HEK293 (cell line): Measurements from ENCODE around the gene GMDS.

Experiments
- GFI1B ChIP-seq: fragments of 450-650 bp; formaldehyde crosslinking; IDR thresholded peaks from 2 replicates; pipeline ENCODE4 v1.5.1; 2016; ENCODE audit warnings: missing biosample characterization, missing genetic modification characterization
- INSM2 ChIP-seq: fragments of 450-650 bp; formaldehyde crosslinking; IDR thresholded peaks from 2 replicates; pipeline ENCODE4 v1.5.1; 2016; ENCODE audit warnings: missing biosample characterization, missing genetic modification characterization
- KLF8 ChIP-seq: fragments of 450-650 bp; formaldehyde crosslinking; IDR thresholded peaks from 2 replicates; pipeline ENCODE4 v1.5.1; 2016; ENCODE audit warnings: missing biosample characterization, missing genetic modification characterization
- SCRT2 ChIP-seq: fragments of 450-650 bp; formaldehyde crosslinking; IDR thresholded peaks from 2 replicates; pipeline ENCODE4 v1.5.1; 2016; ENCODE audit warnings: missing biosample characterization, missing genetic modification characterization
- SP3 ChIP-seq: fragments of 450-650 bp; formaldehyde crosslinking; IDR thresholded peaks from 2 replicates; pipeline ENCODE4 v1.5.1; 2016; ENCODE audit warnings: missing biosample characterization, missing genetic modification characterization
- ZBTB21 ChIP-seq: fragments of 450-650 bp; formaldehyde crosslinking; IDR thresholded peaks from 2 replicates; pipeline ENCODE4 v1.5.1; 2017; ENCODE audit warnings: missing biosample characterization, missing genetic modification characterization
- ZBTB8A ChIP-seq: fragments of 450-650 bp; formaldehyde crosslinking; IDR thresholded peaks from 2 replicates; pipeline ENCODE4 v1.5.1; 2016; ENCODE audit warnings: missing biosample characterization, missing genetic modification characterization
- ZNF138 ChIP-seq: fragments of 450-650 bp; formaldehyde crosslinking; IDR thresholded peaks from 2 replicates; pipeline ENCODE4 v1.5.1; 2016; ENCODE audit warnings: missing biosample characterization, missing genetic modification characterization, borderline replicate concordance
- ZNF146 ChIP-seq: fragments of 450-650 bp; formaldehyde crosslinking; IDR thresholded peaks from 2 replicates; pipeline ENCODE4 v1.5.1; 2016; ENCODE audit warnings: missing biosample characterization, missing genetic modification characterization
- ZNF223 ChIP-seq: fragments of 450-650 bp; formaldehyde crosslinking; IDR thresholded peaks from 2 replicates; pipeline ENCODE4 v1.5.1; 2016; ENCODE audit warnings: missing biosample characterization, missing genetic modification characterization
- ZNF394 ChIP-seq: fragments of 450-650 bp; formaldehyde crosslinking; IDR thresholded peaks from 2 replicates; pipeline ENCODE4 v1.5.1; 2016; ENCODE audit warnings: missing biosample characterization, missing genetic modification characterization, mild to moderate bottlenecking, moderate library complexity, borderline replicate concordance
- ZNF433 ChIP-seq: fragments of 450-650 bp; formaldehyde crosslinking; IDR thresholded peaks from 2 replicates; pipeline ENCODE4 v1.5.1; 2016; ENCODE audit warnings: missing biosample characterization, missing genetic modification characterization, low read depth
- ZNF48 ChIP-seq: fragments of 450-650 bp; formaldehyde crosslinking; IDR thresholded peaks from 2 replicates; pipeline ENCODE4 v1.5.1; 2016; ENCODE audit warnings: missing biosample characterization, missing genetic modification characterization
- ZNF600 ChIP-seq: fragments of 450-650 bp; formaldehyde crosslinking; IDR thresholded peaks from 2 replicates; pipeline ENCODE4 v1.5.1; 2016; ENCODE audit warnings: missing biosample characterization, missing genetic modification characterization
- ZNF623 ChIP-seq: fragments of 450-650 bp; formaldehyde crosslinking; IDR thresholded peaks from 2 replicates; pipeline ENCODE4 v1.5.1; 2016; ENCODE audit warnings: missing biosample characterization, missing genetic modification characterization
- ZNF768 ChIP-seq: fragments of 450-650 bp; formaldehyde crosslinking; IDR thresholded peaks from 2 replicates; pipeline ENCODE4 v1.5.1; 2018; ENCODE audit warnings: missing biosample characterization, mild to moderate bottlenecking, missing genetic modification characterization
- ZNF792 ChIP-seq: fragments of 450-650 bp; formaldehyde crosslinking; IDR thresholded peaks from 2 replicates; pipeline ENCODE4 v1.5.1; 2016; ENCODE audit warnings: missing biosample characterization, missing genetic modification characterization
- ZSCAN16 ChIP-seq: fragments of 450-650 bp; formaldehyde crosslinking; IDR thresholded peaks from 2 replicates; pipeline ENCODE4 v1.5.1; 2016; ENCODE audit warnings: missing biosample characterization, missing genetic modification characterization
- TF ChIP-seq, protein P1 (sequence below): fragments of 450-650 bp; formaldehyde crosslinking; IDR thresholded peaks from 2 replicates; pipeline ENCODE4 v1.5.1; 2016; ENCODE audit warnings: missing biosample characterization, missing genetic modification characterization, borderline replicate concordance
- TF ChIP-seq, protein P2 (sequence below): fragments of 450-650 bp; formaldehyde crosslinking; IDR thresholded peaks from 2 replicates; pipeline ENCODE4 v1.5.1; 2017; ENCODE audit warnings: missing biosample characterization, missing genetic modification characterization
- TF ChIP-seq, protein P3 (sequence below): fragments of 450-650 bp; formaldehyde crosslinking; IDR thresholded peaks from 2 replicates; pipeline ENCODE4 v1.5.1; 2016; ENCODE audit warnings: missing biosample characterization, missing genetic modification characterization
- TF ChIP-seq, protein P4 (sequence below): fragments of 450-650 bp; formaldehyde crosslinking; conservative IDR thresholded peaks from 2 replicates; pipeline ENCODE4 v1.5.1; 2016; ENCODE audit warnings: low read depth, missing biosample characterization, missing genetic modification characterization
- TF ChIP-seq, protein P5 (sequence below): fragments of 450-650 bp; formaldehyde crosslinking; IDR thresholded peaks from 2 replicates; pipeline ENCODE4 v1.5.1; 2016; ENCODE audit warnings: missing biosample characterization, missing genetic modification characterization

The GMDS gene

DNA sequence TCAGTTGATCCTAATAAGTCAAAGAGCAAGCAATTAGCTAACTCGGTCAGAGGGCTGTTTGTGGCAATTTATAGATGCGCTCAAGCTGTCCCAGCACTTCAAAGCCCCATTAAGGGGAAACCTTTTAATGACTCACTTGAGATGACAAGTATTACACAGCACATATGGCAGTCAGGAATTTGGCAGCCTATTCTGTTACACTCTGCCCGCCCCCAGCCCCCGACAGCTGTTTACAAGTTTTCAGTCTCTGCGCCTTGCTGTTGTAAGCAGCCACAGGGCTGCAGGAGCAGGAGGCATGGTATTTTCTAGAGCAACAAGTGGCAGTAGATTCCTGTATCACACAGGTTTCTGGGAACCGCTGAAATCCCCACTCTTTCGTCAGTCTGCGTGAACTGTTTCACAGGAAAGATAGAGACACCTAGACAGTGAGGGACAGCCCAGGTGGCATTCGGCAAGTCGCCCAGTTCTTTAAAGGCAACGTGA, 372.7 kb downstream of the GMDS start (continued):
- TF ChIP-seq, protein P1, sequence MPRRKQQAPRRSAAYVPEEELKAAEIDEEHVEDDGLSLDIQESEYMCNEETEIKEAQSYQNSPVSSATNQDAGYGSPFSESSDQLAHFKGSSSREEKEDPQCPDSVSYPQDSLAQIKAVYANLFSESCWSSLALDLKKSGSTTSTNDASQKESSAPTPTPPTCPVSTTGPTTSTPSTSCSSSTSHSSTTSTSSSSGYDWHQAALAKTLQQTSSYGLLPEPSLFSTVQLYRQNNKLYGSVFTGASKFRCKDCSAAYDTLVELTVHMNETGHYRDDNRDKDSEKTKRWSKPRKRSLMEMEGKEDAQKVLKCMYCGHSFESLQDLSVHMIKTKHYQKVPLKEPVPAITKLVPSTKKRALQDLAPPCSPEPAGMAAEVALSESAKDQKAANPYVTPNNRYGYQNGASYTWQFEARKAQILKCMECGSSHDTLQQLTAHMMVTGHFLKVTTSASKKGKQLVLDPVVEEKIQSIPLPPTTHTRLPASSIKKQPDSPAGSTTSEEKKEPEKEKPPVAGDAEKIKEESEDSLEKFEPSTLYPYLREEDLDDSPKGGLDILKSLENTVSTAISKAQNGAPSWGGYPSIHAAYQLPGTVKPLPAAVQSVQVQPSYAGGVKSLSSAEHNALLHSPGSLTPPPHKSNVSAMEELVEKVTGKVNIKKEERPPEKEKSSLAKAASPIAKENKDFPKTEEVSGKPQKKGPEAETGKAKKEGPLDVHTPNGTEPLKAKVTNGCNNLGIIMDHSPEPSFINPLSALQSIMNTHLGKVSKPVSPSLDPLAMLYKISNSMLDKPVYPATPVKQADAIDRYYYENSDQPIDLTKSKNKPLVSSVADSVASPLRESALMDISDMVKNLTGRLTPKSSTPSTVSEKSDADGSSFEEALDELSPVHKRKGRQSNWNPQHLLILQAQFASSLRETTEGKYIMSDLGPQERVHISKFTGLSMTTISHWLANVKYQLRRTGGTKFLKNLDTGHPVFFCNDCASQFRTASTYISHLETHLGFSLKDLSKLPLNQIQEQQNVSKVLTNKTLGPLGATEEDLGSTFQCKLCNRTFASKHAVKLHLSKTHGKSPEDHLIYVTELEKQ (tag by site-specific recombination), result peak; percentile 83
- peak; percentile 36; the same call in 1 of the 2 replicates for TF ChIP-seq ZNF623 (tag by site-specific recombination)
- 0 out of 2 replicates have a peak, but pooled peaks have one; percentile 14 for TF ChIP-seq ZNF768 (tag by site-specific recombination)
- TF ChIP-seq ZNF146, result peak; percentile 39; the same call in 1 of the 2 replicates
- TF ChIP-seq ZNF48 (tag by site-specific recombination), result no peak
- peak; percentile 59; the same call in 1 of the 2 replicates for TF ChIP-seq ZNF394
- TF ChIP-seq SCRT2 (tag by site-specific recombination), result peak; percentile 99
- peak; percentile 83 for TF ChIP-seq ZNF600 (tag by site-specific recombination)
- peak; percentile 76 for TF ChIP-seq KLF8 (tag by site-specific recombination)
- TF ChIP-seq ZNF223, result no peak
- TF ChIP-seq ZBTB8A (tag by site-specific recombination), result peak; percentile 65
- TF ChIP-seq, protein P2, sequence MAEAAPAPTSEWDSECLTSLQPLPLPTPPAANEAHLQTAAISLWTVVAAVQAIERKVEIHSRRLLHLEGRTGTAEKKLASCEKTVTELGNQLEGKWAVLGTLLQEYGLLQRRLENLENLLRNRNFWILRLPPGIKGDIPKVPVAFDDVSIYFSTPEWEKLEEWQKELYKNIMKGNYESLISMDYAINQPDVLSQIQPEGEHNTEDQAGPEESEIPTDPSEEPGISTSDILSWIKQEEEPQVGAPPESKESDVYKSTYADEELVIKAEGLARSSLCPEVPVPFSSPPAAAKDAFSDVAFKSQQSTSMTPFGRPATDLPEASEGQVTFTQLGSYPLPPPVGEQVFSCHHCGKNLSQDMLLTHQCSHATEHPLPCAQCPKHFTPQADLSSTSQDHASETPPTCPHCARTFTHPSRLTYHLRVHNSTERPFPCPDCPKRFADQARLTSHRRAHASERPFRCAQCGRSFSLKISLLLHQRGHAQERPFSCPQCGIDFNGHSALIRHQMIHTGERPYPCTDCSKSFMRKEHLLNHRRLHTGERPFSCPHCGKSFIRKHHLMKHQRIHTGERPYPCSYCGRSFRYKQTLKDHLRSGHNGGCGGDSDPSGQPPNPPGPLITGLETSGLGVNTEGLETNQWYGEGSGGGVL, result peak; percentile 60
- TF ChIP-seq, protein P3, sequence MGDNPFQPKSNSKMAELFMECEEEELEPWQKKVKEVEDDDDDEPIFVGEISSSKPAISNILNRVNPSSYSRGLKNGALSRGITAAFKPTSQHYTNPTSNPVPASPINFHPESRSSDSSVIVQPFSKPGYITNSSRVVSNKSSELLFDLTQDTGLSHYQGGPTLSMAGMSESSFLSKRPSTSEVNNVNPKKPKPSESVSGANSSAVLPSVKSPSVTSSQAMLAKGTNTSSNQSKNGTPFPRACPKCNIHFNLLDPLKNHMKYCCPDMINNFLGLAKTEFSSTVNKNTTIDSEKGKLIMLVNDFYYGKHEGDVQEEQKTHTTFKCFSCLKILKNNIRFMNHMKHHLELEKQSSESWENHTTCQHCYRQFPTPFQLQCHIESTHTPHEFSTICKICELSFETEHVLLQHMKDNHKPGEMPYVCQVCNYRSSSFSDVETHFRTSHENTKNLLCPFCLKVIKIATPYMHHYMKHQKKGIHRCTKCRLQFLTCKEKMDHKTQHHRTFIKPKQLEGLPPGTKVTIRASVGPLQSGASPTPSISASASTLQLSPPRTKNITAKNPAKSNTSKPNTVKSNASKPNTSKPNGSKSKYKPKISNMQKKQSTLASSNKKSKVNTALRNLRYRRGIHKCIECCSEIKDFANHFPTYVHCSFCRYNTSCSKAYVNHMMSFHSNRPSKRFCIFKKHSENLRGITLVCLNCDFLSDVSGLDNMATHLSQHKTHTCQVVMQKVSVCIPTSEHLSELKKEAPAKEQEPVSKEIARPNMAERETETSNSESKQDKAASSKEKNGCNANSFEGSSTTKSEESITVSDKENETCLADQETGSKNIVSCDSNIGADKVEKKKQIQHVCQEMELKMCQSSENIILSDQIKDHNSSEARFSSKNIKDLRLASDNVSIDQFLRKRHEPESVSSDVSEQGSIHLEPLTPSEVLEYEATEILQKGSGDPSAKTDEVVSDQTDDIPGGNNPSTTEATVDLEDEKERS (tag by site-specific recombination), result peak; percentile 11; the same call in 1 of the 2 replicates
- peak; percentile 55; the same call in 1 of the 2 replicates for TF ChIP-seq SP3 (tag by site-specific recombination)
- peak; percentile 49; the same call in 1 of the 2 replicates for TF ChIP-seq ZNF792 (tag by site-specific recombination)
- no peak for TF ChIP-seq ZNF433 (tag by site-specific recombination)
- no peak for TF ChIP-seq ZNF138
- peak; percentile 64; the same call in 1 of the 2 replicates for TF ChIP-seq GFI1B (tag by site-specific recombination)
- TF ChIP-seq ZSCAN16 (tag by site-specific recombination), result peak; percentile 26; the same call in 1 of the 2 replicates
- TF ChIP-seq INSM2 (tag by site-specific recombination), result peak; percentile 91
- peak; percentile 74; the same call in 1 of the 2 replicates for TF ChIP-seq ZBTB21 (tag by site-specific recombination)
- TF ChIP-seq, protein P4, sequence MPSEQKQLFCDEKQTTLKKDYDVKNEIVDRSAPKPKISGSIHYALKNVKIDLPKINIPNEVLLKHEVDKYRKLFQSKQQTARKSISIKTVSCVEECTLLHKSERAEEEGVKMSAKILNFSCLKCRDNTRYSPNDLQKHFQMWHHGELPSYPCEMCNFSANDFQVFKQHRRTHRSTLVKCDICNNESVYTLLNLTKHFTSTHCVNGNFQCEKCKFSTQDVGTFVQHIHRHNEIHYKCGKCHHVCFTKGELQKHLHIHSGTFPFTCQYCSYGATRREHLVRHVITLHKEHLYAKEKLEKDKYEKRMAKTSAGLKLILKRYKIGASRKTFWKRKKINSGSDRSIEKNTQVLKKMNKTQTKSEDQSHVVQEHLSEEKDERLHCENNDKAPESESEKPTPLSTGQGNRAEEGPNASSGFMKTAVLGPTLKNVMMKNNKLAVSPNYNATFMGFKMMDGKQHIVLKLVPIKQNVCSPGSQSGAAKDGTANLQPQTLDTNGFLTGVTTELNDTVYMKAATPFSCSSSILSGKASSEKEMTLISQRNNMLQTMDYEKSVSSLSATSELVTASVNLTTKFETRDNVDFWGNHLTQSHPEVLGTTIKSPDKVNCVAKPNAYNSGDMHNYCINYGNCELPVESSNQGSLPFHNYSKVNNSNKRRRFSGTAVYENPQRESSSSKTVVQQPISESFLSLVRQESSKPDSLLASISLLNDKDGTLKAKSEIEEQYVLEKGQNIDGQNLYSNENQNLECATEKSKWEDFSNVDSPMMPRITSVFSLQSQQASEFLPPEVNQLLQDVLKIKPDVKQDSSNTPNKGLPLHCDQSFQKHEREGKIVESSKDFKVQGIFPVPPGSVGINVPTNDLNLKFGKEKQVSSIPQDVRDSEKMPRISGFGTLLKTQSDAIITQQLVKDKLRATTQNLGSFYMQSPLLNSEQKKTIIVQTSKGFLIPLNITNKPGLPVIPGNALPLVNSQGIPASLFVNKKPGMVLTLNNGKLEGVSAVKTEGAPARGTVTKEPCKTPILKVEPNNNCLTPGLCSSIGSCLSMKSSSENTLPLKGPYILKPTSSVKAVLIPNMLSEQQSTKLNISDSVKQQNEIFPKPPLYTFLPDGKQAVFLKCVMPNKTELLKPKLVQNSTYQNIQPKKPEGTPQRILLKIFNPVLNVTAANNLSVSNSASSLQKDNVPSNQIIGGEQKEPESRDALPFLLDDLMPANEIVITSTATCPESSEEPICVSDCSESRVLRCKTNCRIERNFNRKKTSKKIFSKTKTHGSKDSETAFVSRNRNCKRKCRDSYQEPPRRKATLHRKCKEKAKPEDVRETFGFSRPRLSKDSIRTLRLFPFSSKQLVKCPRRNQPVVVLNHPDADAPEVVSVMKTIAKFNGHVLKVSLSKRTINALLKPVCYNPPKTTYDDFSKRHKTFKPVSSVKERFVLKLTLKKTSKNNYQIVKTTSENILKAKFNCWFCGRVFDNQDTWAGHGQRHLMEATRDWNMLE (tag by site-specific recombination), result 0 out of 2 replicates have a peak, but pooled peaks have one; percentile 37
- TF ChIP-seq, protein P5, sequence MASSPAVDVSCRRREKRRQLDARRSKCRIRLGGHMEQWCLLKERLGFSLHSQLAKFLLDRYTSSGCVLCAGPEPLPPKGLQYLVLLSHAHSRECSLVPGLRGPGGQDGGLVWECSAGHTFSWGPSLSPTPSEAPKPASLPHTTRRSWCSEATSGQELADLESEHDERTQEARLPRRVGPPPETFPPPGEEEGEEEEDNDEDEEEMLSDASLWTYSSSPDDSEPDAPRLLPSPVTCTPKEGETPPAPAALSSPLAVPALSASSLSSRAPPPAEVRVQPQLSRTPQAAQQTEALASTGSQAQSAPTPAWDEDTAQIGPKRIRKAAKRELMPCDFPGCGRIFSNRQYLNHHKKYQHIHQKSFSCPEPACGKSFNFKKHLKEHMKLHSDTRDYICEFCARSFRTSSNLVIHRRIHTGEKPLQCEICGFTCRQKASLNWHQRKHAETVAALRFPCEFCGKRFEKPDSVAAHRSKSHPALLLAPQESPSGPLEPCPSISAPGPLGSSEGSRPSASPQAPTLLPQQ (tag by site-specific recombination), result peak; percentile 90
